ENCODE data around the gene SCYGR8. TPM values are rescaled to one million over a fixed set of nuclear protein-coding genes. Genes with fewer than 3 reads are reported as not detected.
"Not testable (repeated sequence)": the region's sequence is repeated elsewhere in the genome, so short reads cannot be mapped to it uniquely, and the experiment has no call there.

The SCYGR8 gene
- total RNA-seq, 2 donors from 2014 or later = not detected

DNA sequence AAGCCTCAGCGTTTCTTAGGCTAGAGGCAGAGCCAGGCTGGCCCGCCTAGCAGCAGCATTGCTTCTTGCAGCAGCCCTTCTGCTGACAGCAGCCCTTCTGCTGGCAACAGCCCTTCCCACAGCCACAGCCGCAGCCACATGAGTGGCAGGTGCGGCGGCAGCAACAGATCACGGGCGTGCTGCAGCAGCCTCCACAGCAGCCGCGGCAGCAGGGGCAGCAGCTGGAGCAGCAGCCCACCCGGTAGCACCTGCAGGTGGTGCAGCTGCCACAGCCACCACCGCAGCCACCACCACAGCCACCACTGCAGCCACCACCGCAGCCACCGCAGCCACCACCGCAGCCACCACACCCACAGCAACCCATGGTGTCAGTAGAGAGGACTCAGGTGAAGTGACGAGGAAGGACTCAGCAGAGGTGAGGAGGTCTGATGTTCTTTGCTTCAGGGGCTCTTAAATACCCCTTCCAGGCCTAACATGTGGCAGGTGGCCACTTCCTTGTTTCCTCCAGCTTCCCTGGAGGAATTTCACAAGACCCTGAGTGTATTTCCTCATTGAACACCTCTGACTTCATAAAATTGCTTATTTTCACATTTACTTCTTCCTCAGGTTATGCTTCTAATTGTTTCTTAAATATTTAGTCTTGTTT lies 21.2 kb upstream of the SCYGR8 start, which contains the start of gene SCYGR6:
SCYGR6 (minus strand) TSS at position 364 of the 646 bp plus-strand sequence; CDS start at position 364, 0 bp downstream.
- H3K4me3 Mint-ChIP-seq = no peak within 1 kb of the TSS
- no peak within 1 kb of the TSS for H3K27ac Mint-ChIP-seq
- H3K4me1 Mint-ChIP-seq = no peaks in the 10 kb centered on the region
- peaks cover 16% of the 10 kb centered on the region for H3K27me3 Mint-ChIP-seq
- no peaks in the 10 kb centered on the region for H3K36me3 Mint-ChIP-seq (ENCODE audit: low read depth)
- ATAC-seq (replicated peaks) = no peak
- no peaks in the 10 kb centered on the region for H3K9me3 Mint-ChIP-seq

- Mint-ChIP-seq H3K9me3 (no peaks in the 10 kb centered on the region), H3K36me3 (ENCODE audit: low read depth) (no peaks in the 10 kb centered on the region), H3K27me3 (peaks cover 13% of the 10 kb centered on the region), H3K4me1 (no peaks in the 10 kb centered on the region), H3K27ac (no peak within 1 kb of the TSS), H3K4me3 (no peak within 1 kb of the TSS)
- no peak for ATAC-seq (replicated peaks)
These were observed 17.7 kb upstream of the SCYGR8 start, which contains the start of gene SCYGR7 for GRCh38 chr2:227728035-227728434. Gene SCYGR7, plus strand, starts transcription at chr2:227728335. Its CDS starts 0 bp downstream, at chr2:227728335.

DNA sequence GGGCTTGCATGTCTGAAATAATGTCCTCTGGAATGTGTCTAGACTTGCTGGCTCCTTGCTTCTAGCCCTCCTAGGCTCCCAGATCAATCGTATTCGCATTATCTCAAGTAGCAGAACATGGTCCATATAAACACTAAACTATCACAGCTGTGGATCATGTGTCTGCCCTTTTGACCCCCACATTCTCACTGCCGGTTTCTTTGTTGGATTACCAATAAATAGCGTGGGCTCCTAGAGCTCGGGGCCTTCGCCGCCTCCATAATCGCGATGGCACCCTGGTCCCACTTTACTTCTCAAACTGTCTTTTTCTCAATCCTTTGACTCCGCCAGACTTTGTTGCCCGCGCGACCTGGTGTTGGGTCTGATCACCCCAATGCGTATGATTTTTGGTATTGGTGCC lies 6.3 kb upstream of the SCYGR8 start:
- H3K4me1 Mint-ChIP-seq = no peaks in the 10 kb centered on the region
- H3K9me3 Mint-ChIP-seq = no peaks in the 10 kb centered on the region
- ATAC-seq (replicated peaks) = no peak
- H3K36me3 Mint-ChIP-seq (ENCODE audit: low read depth) = no peaks in the 10 kb centered on the region
- no peak overlapping the region for H3K27ac Mint-ChIP-seq
- no peak overlapping the region for H3K4me3 Mint-ChIP-seq
- peaks cover 4% of the 10 kb centered on the region for H3K27me3 Mint-ChIP-seq

DNA sequence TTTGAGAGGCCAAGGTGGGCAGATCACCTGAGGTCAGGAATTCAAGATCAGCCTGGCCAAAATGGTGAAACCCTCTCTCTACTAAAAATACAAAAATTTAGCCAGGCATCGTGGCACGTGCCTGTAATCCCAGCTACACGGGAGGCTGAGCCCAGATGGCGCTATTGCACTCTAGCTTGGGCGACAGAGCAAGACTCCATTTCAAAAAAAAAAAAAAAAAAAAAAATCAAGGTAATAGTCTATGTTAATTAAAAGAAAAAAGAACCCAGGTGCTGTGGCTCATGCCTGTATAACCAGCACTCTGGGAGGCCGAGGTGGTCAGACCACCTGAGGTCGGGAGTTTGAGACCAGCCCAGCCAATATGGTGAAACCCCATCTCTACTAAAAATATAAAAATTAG lies 5.0 kb upstream of the SCYGR8 start:
- not testable (repeated sequence) for H3K9me3 Mint-ChIP-seq; H3K4me1 Mint-ChIP-seq; H3K27ac Mint-ChIP-seq; ATAC-seq (replicated peaks); H3K4me3 Mint-ChIP-seq; H3K36me3 Mint-ChIP-seq (ENCODE audit: low read depth); H3K27me3 Mint-ChIP-seq

GRCh38 chr2:227748079-227748478 lies 2.4 kb downstream of the SCYGR8 start:
- Mint-ChIP-seq H3K27ac (no peak overlapping the region), H3K36me3 (ENCODE audit: low read depth) (no peaks in the 10 kb centered on the region), H3K27me3 (no peaks in the 10 kb centered on the region), H3K4me3 (no peak overlapping the region), H3K9me3 (no peaks in the 10 kb centered on the region), H3K4me1 (no peaks in the 10 kb centered on the region)
- ATAC-seq (replicated peaks) = no peak

- H3K4me3 Mint-ChIP-seq; H3K9me3 Mint-ChIP-seq; H3K4me1 Mint-ChIP-seq; H3K36me3 Mint-ChIP-seq (ENCODE audit: low read depth); H3K27ac Mint-ChIP-seq; ATAC-seq (replicated peaks): not testable (repeated sequence)
- peaks cover 13% of the 10 kb centered on the region for H3K27me3 Mint-ChIP-seq
These were observed 10.6 kb downstream of the SCYGR8 start for GRCh38 chr2:227756261-227756660.

DNA sequence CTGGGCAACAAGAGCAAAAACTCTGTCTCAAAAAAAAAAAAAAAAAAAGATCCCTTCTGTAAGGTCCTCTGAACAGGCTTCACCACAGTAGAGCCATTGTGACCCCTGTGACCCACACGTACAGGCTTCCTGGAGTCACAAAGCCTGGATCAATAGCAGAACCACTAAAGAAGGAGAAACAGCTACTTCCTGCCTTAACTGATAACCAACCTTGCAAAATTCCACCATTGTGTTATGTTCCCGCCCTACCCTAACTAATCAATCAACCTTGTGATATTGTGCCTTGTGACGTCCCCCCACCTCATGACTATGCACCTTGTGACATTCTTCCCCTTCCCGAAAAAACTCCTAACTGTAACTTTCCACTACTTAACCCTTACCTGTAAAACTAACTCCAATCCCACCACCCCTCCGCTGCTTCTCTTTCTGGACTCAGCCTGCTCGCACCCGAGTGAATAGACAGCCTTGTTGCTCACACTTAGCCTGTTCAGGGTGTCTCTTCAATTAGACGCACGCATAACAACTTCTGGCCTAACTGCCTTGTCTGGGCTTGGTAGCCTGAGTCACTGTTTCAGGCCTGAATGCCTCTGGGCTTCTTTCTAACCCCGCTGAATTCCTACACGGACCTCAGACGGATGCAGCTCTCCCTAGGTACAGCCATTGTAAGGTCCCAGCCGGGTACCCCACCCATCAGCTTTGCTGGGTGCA lies 13.9 kb downstream of the SCYGR8 start:
- no peak for ATAC-seq (replicated peaks)
- Mint-ChIP-seq H3K27me3 (peaks cover 9% of the 10 kb centered on the region), H3K36me3 (ENCODE audit: low read depth) (no peaks in the 10 kb centered on the region), H3K27ac (no peak overlapping the region), H3K4me1 (no peaks in the 10 kb centered on the region), H3K9me3 (no peaks in the 10 kb centered on the region), H3K4me3 (no peak overlapping the region)

DNA sequence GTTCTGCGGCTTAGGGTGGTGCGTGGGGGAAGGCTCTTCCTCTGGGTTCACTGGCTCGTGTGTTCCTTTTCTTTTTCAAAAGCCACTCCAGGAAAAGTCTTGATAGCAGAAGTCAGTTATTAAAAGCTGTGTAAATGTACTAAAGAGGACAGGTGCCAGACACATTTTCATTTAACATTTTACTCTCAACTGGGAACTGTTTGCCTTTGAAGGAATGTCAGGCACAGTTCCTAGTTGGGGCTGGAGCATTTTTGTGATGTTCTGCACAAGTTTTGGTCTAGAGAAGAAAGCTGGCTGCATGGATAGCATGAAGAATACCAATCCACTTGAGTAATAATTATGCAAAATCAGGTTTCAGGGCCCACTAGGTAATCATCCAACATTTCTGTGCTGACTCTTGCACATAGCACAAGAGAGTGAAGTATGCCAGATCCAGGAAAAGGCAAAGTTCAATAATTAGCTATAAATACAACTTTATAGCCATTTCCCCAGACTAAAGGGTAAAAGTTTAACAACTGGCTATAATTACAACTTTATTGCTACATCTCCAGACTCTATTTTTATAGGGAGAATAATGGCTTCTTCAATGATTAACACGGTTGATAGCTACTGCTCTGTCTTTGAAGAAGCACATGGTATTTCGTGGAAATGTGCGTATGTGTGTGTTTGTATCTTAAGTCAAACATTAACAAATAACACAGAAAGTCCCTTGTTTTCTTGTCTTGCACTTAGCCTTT lies 16.2 kb downstream of the SCYGR8 start:
- H3K27ac Mint-ChIP-seq = no peak overlapping the region
- H3K4me3 Mint-ChIP-seq = no peak overlapping the region
- no peaks in the 10 kb centered on the region for H3K9me3 Mint-ChIP-seq
- ATAC-seq (replicated peaks) = no peak
- peaks cover 5% of the 10 kb centered on the region for H3K27me3 Mint-ChIP-seq
- H3K4me1 Mint-ChIP-seq = peaks cover 4% of the 10 kb centered on the region
- no peaks in the 10 kb centered on the region for H3K36me3 Mint-ChIP-seq (ENCODE audit: low read depth)

GRCh38 chr2:227765788-227766372 lies 20.2 kb downstream of the SCYGR8 start:
- Mint-ChIP-seq H3K4me1 (peaks cover 4% of the 10 kb centered on the region), H3K9me3 (no peaks in the 10 kb centered on the region), H3K36me3 (ENCODE audit: low read depth) (no peaks in the 10 kb centered on the region), H3K4me3 (no peak overlapping the region), H3K27ac (peak overlapping the region; percentile 7), H3K27me3 (no peaks in the 10 kb centered on the region)
- no peak for ATAC-seq (replicated peaks)

DNA sequence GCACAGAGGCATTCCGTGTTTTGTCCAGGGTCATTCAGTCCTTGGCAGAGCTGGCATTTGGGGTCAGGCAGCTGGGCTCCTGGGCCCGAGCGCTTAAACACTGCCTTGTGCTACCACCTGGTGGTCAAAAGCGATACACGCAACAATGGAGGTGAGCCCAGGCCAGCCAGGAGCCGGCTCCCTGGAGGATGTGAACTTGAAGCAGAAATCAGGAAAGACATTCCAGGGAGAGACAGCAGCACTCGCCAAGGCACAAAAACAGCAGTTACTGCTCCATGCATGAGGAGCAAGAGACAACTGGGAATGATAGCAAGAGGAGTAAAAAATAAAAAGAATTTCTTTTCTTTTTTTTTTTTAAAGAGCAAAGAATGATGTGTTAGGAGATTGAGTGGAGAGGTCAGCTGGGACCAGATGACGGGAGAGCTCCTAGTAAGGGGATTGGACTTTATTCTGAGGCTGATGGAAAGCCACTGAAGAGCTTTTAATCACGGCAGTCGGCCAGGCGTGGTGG lies 20.7 kb downstream of the SCYGR8 start:
- Mint-ChIP-seq H3K4me3 (no peak overlapping the region), H3K4me1 (peaks cover 4% of the 10 kb centered on the region), H3K36me3 (ENCODE audit: low read depth) (no peaks in the 10 kb centered on the region), H3K9me3 (no peaks in the 10 kb centered on the region), H3K27ac (peak overlapping the region; percentile 7), H3K27me3 (no peaks in the 10 kb centered on the region)
- peak; percentile 91 for ATAC-seq (replicated peaks)

GRCh38 chr2:227767830-227768229 lies 22.1 kb downstream of the SCYGR8 start:
- no peaks in the 10 kb centered on the region for H3K9me3 Mint-ChIP-seq
- no peak overlapping the region for H3K4me3 Mint-ChIP-seq
- ATAC-seq (replicated peaks) = no peak
- H3K36me3 Mint-ChIP-seq (ENCODE audit: low read depth) = no peaks in the 10 kb centered on the region
- no peaks in the 10 kb centered on the region for H3K27me3 Mint-ChIP-seq
- H3K27ac Mint-ChIP-seq = no peak overlapping the region
- peaks cover 10% of the 10 kb centered on the region for H3K4me1 Mint-ChIP-seq

DNA sequence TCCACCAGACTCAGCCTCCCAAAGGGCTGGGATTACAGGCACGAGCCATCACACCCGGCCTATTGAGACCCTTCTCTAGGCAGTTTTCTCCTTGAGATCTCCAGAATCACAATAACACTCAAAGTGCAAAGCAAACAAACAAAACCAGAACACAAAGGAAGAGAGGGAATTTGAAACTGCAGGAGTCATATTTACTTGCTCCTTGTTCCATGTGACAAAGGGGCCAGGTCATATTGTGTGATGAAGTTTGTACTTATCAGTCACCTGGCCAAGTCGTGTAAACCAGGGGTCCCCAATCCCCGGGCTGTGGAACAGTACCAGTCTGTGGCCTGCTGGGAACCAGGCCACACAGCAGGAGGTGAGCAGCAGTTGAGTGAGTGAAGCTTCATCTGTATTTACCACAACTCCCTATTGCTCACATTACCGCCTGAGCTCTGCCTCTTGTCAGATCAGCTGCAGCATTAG lies 26.5 kb downstream of the SCYGR8 start:
- no peak overlapping the region for H3K27ac Mint-ChIP-seq
- ATAC-seq (replicated peaks) = no peak
- no peaks in the 10 kb centered on the region for H3K27me3 Mint-ChIP-seq
- peaks cover 4% of the 10 kb centered on the region for H3K36me3 Mint-ChIP-seq (ENCODE audit: low read depth)
- no peaks in the 10 kb centered on the region for H3K9me3 Mint-ChIP-seq
- H3K4me1 Mint-ChIP-seq = peaks cover 26% of the 10 kb centered on the region
- H3K4me3 Mint-ChIP-seq = no peak overlapping the region

DNA sequence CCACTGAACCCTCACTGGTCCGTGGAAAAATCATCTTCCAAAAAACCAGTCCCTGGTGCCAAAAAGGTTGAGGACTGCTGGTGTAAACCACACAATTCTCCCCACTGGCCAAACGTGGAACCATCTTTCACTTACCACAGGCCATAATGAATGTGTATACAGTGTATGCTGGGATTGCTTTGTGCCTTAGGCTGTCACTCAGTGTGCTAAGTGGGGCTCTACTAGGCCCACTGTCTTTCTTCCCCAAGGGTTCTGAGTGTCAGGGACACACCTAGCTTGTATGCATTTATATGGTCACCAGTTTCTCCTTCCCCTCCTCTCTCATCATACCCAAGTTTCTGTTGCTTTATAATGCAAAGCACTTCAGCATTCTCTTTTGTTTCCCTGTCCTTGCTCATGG lies 27.2 kb downstream of the SCYGR8 start:
- H3K4me3 Mint-ChIP-seq = peak overlapping the region; percentile 78
- H3K27ac Mint-ChIP-seq = no peak overlapping the region
- H3K27me3 Mint-ChIP-seq = no peaks in the 10 kb centered on the region
- H3K36me3 Mint-ChIP-seq (ENCODE audit: low read depth) = peaks cover 4% of the 10 kb centered on the region
- H3K4me1 Mint-ChIP-seq = peaks cover 26% of the 10 kb centered on the region
- ATAC-seq (replicated peaks) = no peak
- H3K9me3 Mint-ChIP-seq = no peaks in the 10 kb centered on the region

GRCh38 chr2:227774011-227774624 lies 28.4 kb downstream of the SCYGR8 start:
- peak; percentile 76 for ATAC-seq (replicated peaks)
- H3K4me1 Mint-ChIP-seq = peaks cover 34% of the 10 kb centered on the region
- H3K9me3 Mint-ChIP-seq = no peaks in the 10 kb centered on the region
- H3K36me3 Mint-ChIP-seq (ENCODE audit: low read depth) = peaks cover 4% of the 10 kb centered on the region
- H3K27ac Mint-ChIP-seq = peak overlapping the region; percentile 84
- no peaks in the 10 kb centered on the region for H3K27me3 Mint-ChIP-seq
- H3K4me3 Mint-ChIP-seq = peak overlapping the region; percentile 78
